ENCODE results near the gene SPINT4. TPM values are rescaled to one million over a fixed set of nuclear protein-coding genes. Genes with fewer than 3 reads are reported as not detected.

The SPINT4 gene
- total and polyA plus RNA-seq, 2 experiments from 2014 or later: not detected

DNA sequence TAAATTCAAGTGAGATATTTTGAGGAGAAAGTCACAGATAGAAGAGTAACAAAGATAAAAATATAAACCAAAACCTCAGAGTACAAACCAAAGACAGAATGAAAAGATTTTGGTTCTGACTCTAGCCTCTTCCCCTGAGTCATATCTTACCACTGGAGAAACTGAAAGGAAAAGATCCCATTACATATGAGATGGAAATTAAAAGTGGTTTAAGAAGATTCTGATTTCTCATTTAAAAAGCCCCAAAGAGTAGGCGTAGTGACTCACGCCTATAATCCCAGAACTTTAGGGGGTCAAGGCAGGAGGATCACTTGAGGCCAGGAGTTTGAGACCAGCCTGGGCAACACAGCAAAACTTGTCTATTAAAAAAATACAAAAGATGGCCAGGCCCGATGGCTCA lies 30.6 kb downstream of the SPINT4 start:
- Mint-ChIP-seq H3K4me1 (no peaks in the 10 kb centered on the region), H3K36me3 (ENCODE audit: low read depth) (peaks cover 31% of the 10 kb centered on the region), H3K27ac (no peak overlapping the region), H3K4me3 (no peak overlapping the region), H3K27me3 (ENCODE audit: insufficient read depth, low read depth, poor library complexity) (peaks cover 4% of the 10 kb centered on the region), H3K9me3 (peaks cover 30% of the 10 kb centered on the region)
- Histone ChIP-seq H3K4me2 (no peak overlapping the region), H3K27ac (ENCODE audit: low read depth) (no peak overlapping the region), H2AFZ (peak overlapping the region; percentile 43; the same call in 1 of the 2 replicates), H3F3A (replicated peaks; ENCODE audit: low read depth) (no peaks in the 10 kb centered on the region), H3K4me1 (ENCODE audit: insufficient read depth) (no peaks in the 10 kb centered on the region), H3K4me3 (no peak overlapping the region), H4K20me1 (replicated peaks; ENCODE audit: insufficient read depth) (no peaks in the 10 kb centered on the region), H3K79me2 (replicated peaks; ENCODE audit: insufficient read depth) (no peaks in the 10 kb centered on the region), H3K9me2 (ENCODE audit: insufficient read depth) (peaks cover 14% of the 10 kb centered on the region; the same call in 1 of the 2 replicates), H3K36me3 (ENCODE audit: insufficient read depth) (0 out of 2 replicates have a peak, but pooled peaks cover 9% of the 10 kb centered on the region), H3K27me3 (ENCODE audit: insufficient read depth) (no peaks in the 10 kb centered on the region)
- DNase-seq (ENCODE audit: low spot score): no peak
- TF ChIP-seq, protein P1, sequence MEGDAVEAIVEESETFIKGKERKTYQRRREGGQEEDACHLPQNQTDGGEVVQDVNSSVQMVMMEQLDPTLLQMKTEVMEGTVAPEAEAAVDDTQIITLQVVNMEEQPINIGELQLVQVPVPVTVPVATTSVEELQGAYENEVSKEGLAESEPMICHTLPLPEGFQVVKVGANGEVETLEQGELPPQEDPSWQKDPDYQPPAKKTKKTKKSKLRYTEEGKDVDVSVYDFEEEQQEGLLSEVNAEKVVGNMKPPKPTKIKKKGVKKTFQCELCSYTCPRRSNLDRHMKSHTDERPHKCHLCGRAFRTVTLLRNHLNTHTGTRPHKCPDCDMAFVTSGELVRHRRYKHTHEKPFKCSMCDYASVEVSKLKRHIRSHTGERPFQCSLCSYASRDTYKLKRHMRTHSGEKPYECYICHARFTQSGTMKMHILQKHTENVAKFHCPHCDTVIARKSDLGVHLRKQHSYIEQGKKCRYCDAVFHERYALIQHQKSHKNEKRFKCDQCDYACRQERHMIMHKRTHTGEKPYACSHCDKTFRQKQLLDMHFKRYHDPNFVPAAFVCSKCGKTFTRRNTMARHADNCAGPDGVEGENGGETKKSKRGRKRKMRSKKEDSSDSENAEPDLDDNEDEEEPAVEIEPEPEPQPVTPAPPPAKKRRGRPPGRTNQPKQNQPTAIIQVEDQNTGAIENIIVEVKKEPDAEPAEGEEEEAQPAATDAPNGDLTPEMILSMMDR (conservative IDR thresholded peaks at IDR 0.05; ENCODE audit: low read depth in 2 of 2): no peak
- TF ChIP-seq NANOG (IDR thresholded peaks at IDR 0.05; ENCODE audit: borderline replicate concordance) (no peak), ZNF114 (CRISPR knock-in tag; IDR thresholded peaks at IDR 0.05) (no peak), POLR2AphosphoS5 (IDR thresholded peaks at IDR 0.05; ENCODE audit: low read depth) (no peak), CREB1 (CRISPR knock-in tag; IDR thresholded peaks at IDR 0.05; ENCODE audit: low read depth) (no peak), ZNF331 (CRISPR knock-in tag; IDR thresholded peaks at IDR 0.05; ENCODE audit: low read depth) (no peak), EZH2phosphoT487 (IDR thresholded peaks at IDR 0.05; ENCODE audit: unreplicated experiment) (no peak), JUNB (IDR thresholded peaks at IDR 0.05; ENCODE audit: unreplicated experiment) (no peak), STAT1 (IDR thresholded peaks at IDR 0.05; ENCODE audit: unreplicated experiment) (no peak), REST (IDR thresholded peaks at IDR 0.05; ENCODE audit: unreplicated experiment) (no peak), EZH2 (IDR thresholded peaks at IDR 0.05; ENCODE audit: low read depth, unreplicated experiment) (no peak), ZNF462 (CRISPR knock-in tag; IDR thresholded peaks at IDR 0.05) (no peak)
- TF ChIP-seq, protein P2, sequence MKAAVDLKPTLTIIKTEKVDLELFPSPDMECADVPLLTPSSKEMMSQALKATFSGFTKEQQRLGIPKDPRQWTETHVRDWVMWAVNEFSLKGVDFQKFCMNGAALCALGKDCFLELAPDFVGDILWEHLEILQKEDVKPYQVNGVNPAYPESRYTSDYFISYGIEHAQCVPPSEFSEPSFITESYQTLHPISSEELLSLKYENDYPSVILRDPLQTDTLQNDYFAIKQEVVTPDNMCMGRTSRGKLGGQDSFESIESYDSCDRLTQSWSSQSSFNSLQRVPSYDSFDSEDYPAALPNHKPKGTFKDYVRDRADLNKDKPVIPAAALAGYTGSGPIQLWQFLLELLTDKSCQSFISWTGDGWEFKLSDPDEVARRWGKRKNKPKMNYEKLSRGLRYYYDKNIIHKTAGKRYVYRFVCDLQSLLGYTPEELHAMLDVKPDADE (IDR thresholded peaks at IDR 0.05): no peak
- ATAC-seq: no peak
